GM18909 (cell line): ENCODE results near the gene SESN1.
"Not testable (repeated sequence)": the region's sequence is repeated elsewhere in the genome, so short reads cannot be mapped to it uniquely, and the experiment has no call there.

Source experiments
- ATAC-seq: cut with Tn5 transposase; IDR thresholded peaks from one replicate; pipeline ENCODE4 v1.9.1; 2021; ENCODE audit warnings: mild to moderate bottlenecking; ENCODE audit not compliant: unreplicated experiment, poor library complexity

The SESN1 gene

DNA sequence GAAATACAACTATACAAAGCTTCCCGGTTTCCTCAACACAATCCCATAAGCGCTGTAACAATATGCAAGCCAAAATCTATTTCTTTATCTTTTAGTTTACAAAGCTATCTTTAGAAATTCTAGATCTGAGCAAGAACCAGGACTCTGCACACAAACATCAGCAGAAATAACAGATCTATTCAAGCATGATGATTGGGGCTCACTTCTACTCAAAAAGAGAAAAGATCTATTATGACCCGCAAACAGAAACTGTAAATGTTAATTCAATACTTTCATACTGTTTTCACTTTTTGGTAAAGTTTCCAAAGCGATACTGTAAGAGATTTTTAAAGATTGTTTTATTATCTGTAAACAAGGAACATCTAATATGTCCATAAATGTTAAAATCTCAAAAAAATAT is 86.6 kb downstream of the SESN1 start:
- ATAC-seq: peak; percentile 36

DNA sequence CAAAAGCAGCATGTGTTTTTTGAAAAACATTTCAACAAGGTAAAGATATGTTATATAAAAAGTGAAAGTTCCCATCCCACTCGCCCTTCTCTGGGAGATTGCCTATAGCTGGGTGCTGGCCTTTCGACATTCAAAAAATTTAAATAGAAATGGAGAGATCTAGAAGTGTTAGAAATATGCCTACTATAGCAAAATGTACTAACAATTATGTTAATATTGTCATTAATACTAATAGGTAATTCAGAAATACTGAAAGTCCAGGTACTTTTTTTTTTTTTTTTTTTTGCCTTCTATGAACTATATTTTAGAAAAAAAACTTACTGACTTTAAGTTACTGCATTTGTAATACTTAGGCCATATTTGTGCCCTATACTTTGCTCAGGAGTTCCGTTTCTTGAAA is 87.1 kb downstream of the SESN1 start:
- no peak for ATAC-seq

DNA sequence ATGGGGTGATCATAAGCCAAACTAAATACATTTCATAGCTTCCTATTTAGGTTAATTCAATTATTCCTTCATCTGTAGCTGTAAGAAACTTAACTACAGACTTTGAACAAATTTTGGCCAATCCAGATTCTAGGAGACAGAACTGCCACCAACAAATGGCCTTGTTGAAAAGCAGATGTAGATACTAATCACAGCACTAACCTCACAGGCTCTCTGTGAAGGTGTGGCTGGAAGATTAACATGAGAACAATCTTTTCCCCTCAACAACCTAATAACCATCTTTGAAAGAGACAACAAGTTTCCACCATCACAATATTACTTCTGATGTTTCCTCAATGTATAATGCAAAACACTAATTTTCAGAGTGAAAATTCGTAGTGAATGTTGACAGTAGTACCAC is 87.8 kb downstream of the SESN1 start:
- ATAC-seq: no peak

DNA sequence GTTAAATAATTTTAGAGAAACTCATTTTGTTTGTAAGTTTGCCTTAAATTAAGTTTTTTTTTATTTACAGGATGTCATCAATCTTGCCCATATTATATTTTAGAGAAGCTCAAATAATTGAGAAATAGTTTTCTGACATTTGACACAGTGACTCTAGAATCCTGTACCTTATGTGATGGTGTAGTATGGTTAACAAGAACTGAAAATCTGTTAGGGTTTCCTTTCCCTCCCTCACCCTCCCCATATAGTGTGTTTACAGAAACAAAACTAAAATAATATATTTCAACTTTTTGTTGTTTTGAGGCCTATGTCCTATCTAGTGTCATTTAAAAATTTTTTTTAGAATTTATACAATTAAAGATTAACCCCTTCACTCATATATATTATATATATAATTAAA is 91.8 kb downstream of the SESN1 start:
- no peak for ATAC-seq

DNA sequence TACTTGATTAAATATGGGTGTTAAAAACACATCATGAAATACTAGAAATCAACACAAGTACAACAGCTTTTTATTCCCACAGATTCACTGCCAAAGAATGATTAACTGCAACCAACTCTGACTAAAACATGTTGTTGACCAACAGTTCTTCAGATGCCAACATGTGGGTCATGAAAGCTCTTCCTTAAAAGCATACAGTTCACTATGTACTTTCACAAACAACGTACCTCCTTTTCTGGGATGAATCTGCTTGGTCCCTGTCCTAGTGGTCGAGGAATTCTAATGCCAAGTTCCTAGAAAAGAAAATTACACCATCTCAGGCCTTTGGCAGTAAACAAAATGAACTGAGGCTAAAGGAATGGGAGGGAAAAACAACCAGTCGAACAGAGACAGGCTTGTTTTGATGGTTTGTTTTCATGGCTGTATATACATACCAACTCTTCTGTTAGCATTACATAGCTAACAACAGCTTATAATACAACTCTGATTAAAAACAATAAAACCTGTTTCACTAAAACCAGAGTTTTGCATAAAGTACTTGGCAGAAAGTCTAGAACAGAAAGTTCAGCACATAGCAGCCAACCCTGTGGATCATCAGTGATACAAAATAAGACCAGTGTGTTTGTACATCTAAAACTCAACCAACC is 92.5 kb downstream of the SESN1 start:
- ATAC-seq: no peak

DNA sequence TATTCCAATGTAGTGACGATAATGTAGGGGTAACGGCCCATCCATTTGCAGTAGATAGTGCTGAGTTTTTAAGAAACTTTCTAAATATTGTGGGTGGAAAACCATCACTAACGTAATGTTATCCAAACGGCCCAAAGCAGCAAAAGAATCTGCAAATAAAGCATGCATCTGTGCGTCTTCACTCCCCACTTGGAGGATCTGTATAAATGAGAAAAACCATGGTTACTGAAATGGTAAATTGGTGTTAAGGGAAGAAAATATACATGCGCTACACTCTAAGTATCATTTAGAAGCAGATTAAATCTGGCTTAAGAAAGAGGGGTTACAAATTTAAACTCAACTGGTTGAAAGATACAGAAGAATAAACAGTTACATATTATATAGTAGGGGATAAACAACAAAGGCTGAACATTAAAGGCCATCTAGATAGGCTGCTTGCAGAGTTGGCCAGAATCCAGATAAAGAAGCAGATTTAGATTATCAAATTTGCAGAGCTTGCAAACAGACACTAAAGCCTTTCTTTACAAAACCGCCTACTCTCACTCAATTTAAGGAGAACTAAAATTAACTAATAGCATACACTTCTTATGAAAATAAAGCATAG is 93.3 kb downstream of the SESN1 start:
- ATAC-seq: no peak

DNA sequence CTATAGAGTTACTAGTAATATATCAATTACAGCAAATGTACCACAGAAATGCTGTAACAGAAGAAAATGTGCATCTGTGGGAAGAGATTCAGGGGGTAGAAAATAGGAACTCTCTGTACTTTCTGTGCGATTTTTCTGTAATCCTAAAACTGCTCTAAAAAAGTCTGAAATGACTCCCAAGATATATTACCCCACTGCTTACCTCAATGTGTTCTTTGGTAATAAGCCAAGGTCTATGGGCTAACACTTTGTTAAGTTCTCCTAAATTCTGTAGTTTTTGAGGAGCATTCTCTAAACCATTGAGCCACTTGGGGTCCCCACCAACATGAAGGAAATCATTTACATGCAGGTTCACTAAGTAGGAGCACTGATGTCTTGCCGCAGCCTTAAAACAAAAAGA is 94.4 kb downstream of the SESN1 start:
- ATAC-seq: no peak

DNA sequence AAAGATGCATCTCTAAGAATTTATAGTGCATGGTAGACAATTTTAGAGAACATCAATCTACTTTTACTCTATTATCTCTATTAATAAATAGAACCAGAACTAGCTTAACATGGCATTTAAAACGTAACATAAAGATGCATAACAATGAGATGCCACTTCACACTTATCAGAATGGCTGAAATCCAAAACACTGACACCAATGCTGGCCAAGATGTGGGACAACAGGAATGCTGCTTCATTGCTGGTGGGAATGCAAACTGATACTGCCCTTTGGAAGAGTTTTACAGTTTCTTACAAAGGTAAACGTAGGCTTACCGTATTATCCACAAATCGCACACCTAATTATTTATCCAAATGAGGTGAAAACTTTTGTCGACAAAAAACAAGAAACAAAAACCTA is 95.2 kb downstream of the SESN1 start:
- ATAC-seq: no peak

DNA sequence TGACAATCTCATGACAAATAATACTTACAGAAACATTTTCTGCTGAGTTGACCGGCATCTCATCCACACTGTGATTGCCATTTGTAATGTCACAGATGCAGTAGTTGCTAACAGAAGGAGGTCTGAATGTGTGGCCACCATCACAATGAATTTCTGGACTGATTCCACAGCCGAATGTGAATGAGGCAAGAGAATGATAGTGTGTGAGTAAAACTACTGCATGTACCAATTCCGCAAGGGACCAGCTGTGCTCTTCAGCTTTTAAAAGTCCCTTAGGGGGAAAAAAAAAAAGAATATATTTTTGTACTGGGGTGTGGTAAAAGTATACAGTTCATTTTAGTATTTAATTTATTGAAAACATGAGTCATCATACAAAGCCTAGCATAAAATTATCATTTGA is 96.2 kb downstream of the SESN1 start:
- ATAC-seq: no peak

DNA sequence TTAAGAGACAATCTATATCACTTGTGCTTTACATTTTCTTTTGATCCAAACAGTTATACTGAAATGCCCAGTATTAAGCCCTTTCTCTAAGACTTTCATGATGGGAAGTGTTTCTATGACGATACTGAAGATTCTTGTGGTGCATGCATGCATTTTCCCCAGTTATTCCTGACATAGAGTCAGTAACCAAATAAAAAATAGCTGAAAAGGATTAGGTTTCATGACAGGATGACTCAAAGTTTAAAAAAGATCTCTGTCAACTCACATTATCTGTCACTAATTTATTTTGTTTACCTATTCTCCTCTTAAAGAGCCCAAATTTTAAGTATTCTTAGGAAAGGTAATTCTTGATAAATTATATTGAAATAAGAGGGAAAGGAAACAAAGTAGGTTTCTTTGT is 98.4 kb downstream of the SESN1 start:
- no peak for ATAC-seq

DNA sequence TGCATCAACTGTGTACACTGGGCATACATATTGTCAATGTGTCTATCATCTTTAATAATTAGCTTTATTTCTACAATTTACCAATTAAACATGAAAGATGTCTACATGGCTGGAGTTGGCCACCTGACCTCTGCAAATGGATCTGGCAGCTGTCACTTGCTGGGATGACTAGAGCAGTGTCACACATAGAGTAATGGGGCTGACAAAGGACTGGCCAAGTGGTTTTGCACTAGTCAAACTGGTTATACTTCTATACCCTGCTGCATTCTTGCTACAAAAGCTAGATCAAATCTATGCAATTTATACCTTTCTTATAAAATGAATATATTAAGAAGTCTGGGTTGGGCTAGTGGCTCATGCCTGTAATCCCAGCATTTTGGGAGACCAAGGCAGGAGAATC is 99.3 kb downstream of the SESN1 start:
- no peak for ATAC-seq

DNA sequence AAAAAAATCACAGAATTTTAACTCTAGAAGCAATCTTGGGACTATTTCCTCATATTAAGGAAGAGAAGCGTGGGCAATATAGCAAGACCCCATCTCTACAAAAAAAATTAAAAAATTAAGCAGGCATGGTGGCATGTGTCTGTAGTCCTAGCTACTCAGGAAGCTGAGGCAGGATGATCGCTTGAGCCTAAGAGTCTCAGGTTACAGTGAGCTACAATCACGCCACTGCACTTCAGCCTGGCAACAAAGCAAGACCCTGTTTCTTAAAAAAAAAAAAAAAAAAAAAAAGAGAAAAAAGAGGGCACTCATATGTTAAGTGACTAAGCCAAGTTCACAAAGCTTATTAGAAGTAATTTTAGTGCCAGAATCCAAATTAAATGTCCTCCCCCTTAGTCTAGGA is 100.8 kb downstream of the SESN1 start:
- no peak for ATAC-seq

DNA sequence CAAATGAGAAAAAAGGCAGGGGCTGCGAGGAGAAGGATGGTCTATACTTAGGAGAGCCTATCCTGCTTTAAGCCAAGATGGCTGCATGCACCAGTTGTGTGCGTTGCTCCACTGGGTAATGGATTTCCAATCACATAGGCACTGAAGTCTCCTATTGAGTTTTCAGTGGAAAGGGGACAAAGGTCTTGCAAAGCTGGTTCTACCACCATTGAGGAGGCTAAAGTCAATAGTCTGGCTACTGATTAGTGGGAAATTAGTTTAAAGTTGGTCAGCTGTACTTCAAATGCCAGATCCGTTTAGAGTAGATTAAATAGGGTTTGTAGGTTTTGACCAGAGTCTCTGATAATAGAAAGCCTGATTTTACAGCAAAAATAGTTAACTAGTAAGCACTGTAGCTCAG is 104.9 kb downstream of the SESN1 start:
- ATAC-seq: no peak

DNA sequence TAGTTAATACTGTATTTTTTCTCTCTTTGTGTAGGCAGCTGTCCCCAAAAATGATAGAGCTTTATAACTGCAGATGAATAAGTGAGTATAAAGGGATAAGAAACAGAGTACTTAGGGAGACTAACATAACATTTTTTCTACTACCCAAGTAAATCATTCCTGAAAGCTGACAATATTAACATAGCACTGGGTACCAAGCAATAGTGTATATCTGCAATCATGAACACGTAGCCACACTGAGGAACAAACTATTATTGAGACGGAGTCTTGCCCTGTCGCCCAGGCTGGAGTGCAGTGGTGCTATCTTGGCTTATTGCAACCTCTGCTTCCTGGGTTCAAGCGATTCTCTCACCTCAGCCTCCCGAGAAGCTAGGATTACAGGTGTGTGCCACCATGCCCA is 105.9 kb downstream of the SESN1 start:
- ATAC-seq: no peak

DNA sequence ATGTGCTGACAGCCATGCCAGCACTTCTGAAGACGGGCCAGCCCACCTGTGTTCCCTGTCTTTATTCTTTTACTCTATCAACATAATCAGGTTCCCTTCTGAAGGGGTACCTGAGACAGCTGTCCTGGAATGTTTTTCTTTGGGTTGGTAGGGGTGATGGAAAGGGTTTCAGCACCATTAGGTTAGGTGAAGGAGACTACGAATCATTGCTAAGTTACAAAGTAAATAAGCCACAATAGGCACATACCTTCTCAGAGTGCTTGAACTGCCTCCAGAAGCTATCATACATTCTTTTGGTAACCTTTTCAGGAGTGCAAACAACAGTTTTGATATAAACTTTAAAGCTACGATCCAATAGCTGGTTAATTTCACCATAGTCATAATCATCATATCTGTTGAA is 106.3 kb downstream of the SESN1 start:
- ATAC-seq: no peak

DNA sequence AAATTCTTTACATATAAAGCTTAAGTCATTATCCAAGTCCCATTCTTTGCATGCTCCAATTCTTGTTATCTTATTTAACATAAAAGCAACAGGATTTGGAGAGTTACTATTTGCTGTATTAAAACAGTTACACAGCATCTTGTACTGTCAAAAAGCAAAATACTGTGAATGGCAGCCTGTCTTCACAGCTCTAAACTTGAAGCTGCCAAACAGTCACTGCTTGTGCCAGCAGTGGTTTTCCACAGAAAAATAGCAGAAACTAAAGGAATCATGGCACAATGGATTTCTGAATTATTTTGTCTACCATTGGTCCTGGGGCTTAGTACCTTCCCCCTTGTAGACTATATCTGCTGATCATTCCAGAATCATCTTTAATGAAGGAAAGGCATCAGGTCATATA is 107.5 kb downstream of the SESN1 start:
- no peak for ATAC-seq

DNA sequence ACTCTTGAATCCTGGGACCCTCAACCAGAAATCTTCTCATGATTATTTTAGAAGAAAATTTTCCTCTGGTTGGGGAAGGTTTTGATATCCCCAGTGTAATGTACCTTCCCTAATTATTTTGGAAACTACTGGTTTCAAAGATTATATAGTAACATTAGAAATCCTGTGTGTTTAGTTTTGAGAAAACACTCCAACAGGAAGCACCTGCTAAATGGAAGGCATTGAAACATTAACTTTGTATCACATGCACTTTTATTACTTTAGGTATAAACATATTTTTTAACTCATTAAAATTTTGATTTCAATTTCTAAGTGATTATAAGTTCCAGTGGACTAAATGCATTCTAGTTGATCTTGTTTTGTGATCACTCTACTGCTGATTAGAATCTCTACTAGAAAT is 109.3 kb downstream of the SESN1 start:
- ATAC-seq: no peak

DNA sequence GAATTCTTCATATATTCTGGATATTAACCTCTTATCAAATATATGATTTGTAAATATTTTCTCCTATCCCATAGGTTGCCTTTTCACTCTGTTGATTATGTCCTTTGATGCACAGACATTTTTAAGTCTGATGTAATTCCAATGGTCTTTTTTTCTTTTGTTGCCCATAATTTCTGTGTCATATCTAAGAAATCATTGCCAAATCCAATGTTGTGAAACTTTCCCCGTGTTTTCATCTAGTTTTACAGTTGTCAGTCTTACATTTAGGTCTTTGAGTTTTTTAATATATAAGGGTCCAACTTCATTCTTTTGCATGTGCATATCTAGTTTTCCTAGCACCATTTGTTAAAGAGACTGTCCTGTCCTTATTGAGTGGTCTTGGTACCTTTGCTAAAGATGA is 111.5 kb downstream of the SESN1 start:
- no peak for ATAC-seq

DNA sequence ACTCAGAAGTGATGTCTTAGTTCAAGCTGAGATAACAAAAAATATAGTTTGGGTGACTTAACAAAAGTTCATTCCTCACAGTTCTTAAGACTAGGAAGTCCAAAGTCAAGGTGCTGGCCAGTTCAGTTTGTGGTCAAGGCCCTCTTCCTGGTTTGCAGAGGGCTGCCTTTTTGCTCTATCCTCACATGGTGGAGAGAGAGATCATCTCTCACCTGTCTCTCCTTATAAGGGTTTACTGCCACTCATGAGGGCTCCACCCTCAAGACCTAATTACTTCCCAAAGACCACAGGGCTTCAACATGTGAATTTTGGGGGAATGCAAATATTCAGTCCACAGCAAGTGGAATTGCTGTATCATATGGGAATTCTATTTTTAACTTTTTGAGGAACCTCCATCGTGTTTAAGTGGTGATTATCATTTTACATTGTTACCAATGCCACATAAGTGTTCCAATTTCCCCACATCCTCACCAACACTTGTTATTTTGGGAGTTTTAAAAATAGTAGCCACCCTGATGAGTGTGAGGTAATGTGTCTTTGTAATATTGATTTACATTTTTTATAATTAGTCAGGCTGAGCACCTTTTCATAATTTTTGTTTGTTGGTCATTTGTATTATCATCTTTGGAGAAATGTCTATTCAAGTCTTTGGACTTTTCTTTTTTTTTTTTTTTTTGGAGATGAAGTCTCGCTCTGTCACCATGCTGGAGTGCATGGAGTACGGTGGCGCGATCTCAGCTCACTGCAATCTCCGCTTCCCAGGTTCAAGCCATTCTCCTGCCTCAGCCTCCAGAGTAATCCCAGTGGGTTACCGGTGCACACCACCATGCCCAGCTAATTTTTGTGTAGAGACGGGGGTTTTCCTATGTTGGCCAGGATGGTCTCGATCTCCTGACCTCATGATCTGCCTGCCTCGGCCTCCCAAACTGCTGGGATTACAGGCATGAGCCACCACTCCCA is 112.2 kb downstream of the SESN1 start:
- no peak for ATAC-seq

DNA sequence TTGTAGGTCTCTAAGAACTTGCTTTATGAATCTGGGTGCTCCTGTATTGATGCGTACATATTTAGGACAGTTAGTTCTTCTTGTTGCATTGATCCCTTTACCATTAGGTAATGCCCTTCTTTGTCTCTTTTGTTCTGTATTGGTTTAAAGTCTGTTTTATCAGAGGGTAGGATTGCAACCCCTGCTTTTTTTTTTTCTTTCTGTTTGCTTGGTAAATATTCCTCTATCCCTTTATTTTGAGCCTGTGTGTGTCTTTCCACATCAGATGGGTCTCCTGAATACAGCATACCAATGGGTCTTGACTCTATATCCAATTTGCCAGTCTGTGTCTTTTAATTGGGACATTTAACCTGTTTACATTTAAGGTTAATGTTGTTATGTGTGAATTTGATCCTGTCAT is 116.0 kb downstream of the SESN1 start:
- ATAC-seq: not testable (repeated sequence)

DNA sequence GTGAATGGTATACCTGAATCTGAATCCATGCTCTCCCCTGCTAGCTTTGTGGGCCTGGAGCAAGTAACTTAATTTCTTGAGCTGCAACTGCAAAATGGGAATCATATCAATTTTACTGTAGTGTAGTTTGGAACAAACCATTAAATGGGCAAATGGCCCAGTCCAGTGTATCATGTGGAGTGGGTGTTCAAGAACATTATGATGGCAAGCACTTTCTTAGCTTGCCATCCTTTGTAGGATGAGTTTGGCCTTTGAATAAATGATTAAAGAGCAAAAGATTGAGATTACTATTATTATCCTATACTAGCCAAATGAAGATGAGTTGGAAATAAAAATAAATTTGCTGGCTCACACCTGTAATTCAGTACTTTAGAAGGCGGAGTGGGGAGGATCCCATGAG is 120.4 kb downstream of the SESN1 start:
- no peak for ATAC-seq
